Measurements from ENCODE around the gene P3H3. TPM values are rescaled to one million over a fixed set of nuclear protein-coding genes. Genes with fewer than 3 reads are reported as not detected.
A peak's percentile ranks its signal among the peaks of the same experiment; 100 is the strongest.

P3H3 gene
- total and polyA plus RNA-seq, 9 of the 15 experiments (the other 6 are each of a cell fraction or from before 2014, with no cell fraction given), result 0.03 to 15.0 (median 4.8) TPM

- peak; percentile 80 for TF ChIP-seq USF1 (CRISPR knock-in tag; IDR thresholded peaks at IDR 0.05)
- 0 out of 4 replicates have a peak, but pooled peaks of 1 of the 2 experiments have one; percentile 32 for TF ChIP-seq HDAC1 (IDR thresholded peaks at IDR 0.05)
- TF ChIP-seq FOXP1 (CRISPR knock-in tag; IDR thresholded peaks at IDR 0.05), result peak; percentile 49; the same call in 1 of the 2 replicates
- TF ChIP-seq POLR2AphosphoS5 (IDR thresholded peaks at IDR 0.05; ENCODE audit: control insufficient read depth, insufficient read depth, low read depth, low read length), result no peak
- no peak for TF ChIP-seq BRD4 (IDR thresholded peaks at IDR 0.05)
- TF ChIP-seq ZNF174 (CRISPR knock-in tag; IDR thresholded peaks at IDR 0.05), result no peak
- peak; percentile 97 for TF ChIP-seq FOXP4 (CRISPR knock-in tag; IDR thresholded peaks at IDR 0.05; ENCODE audit: borderline replicate concordance)
- peak; percentile 46; the same call in 1 of the 2 replicates for TF ChIP-seq ZNF740 (CRISPR knock-in tag; IDR thresholded peaks at IDR 0.05)
- TF ChIP-seq ZNF740 (tag; IDR thresholded peaks at IDR 0.05), result no peak
- TF ChIP-seq POLR2G (IDR thresholded peaks at IDR 0.05; ENCODE audit: low read depth, low read length), result peak; percentile 66
- peak; percentile 62 for TF ChIP-seq USF2 (CRISPR knock-in tag; IDR thresholded peaks at IDR 0.05)
- no peak for TF ChIP-seq HLTF (IDR thresholded peaks at IDR 0.05)
- peak; percentile 49 to 51 (median 51) for TF ChIP-seq CTCF (IDR thresholded peaks at IDR 0.05 in 2 of 3, conservative IDR thresholded peaks at IDR 0.05 in 1 of 3; ENCODE audit: insufficient read depth in 2 of 3, low read depth in 1 of 3, low read length in 3 of 3)
- peak in 1 of 2 experiments; percentile 40; a peak in 2 of 4 replicates for TF ChIP-seq RAD21 (CRISPR knock-in tag; conservative IDR thresholded peaks at IDR 0.05 in 1 of 2, IDR thresholded peaks at IDR 0.05 in 1 of 2)
- no peak for TF ChIP-seq EGR1 (conservative IDR thresholded peaks at IDR 0.05)
- peak; percentile 55; the same call in 1 of the 2 replicates for TF ChIP-seq EP400 (IDR thresholded peaks at IDR 0.05)
- TF ChIP-seq MNT (conservative IDR thresholded peaks at IDR 0.05), result peak; percentile 74 to 77
Measured at GRCh38 chr12:6843118-6843902, 15.1 kb downstream of the P3H3 start (continued).

Data from K562 (cell line).